ENCODE results near the gene TNFRSF19.

Gene TNFRSF19

GRCh38 chr13:23688336-23688735 is 118.1 kb downstream of the TNFRSF19 start:
- TF ChIP-seq, protein P1, sequence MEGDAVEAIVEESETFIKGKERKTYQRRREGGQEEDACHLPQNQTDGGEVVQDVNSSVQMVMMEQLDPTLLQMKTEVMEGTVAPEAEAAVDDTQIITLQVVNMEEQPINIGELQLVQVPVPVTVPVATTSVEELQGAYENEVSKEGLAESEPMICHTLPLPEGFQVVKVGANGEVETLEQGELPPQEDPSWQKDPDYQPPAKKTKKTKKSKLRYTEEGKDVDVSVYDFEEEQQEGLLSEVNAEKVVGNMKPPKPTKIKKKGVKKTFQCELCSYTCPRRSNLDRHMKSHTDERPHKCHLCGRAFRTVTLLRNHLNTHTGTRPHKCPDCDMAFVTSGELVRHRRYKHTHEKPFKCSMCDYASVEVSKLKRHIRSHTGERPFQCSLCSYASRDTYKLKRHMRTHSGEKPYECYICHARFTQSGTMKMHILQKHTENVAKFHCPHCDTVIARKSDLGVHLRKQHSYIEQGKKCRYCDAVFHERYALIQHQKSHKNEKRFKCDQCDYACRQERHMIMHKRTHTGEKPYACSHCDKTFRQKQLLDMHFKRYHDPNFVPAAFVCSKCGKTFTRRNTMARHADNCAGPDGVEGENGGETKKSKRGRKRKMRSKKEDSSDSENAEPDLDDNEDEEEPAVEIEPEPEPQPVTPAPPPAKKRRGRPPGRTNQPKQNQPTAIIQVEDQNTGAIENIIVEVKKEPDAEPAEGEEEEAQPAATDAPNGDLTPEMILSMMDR (conservative IDR thresholded peaks at IDR 0.05), result no peak
- no peak overlapping the region for H3K27ac ChIP-seq

- TF ChIP-seq, protein P1 (conservative IDR thresholded peaks at IDR 0.05), result no peak
- H3K27ac ChIP-seq, result no peak overlapping the region
These were observed 120.5 kb downstream of the TNFRSF19 start for GRCh38 chr13:23690668-23691067.

GRCh38 chr13:23692816-23693215 is 122.6 kb downstream of the TNFRSF19 start:
- H3K27ac ChIP-seq, result no peak overlapping the region
- TF ChIP-seq, protein P1 (conservative IDR thresholded peaks at IDR 0.05), result no peak

DNA sequence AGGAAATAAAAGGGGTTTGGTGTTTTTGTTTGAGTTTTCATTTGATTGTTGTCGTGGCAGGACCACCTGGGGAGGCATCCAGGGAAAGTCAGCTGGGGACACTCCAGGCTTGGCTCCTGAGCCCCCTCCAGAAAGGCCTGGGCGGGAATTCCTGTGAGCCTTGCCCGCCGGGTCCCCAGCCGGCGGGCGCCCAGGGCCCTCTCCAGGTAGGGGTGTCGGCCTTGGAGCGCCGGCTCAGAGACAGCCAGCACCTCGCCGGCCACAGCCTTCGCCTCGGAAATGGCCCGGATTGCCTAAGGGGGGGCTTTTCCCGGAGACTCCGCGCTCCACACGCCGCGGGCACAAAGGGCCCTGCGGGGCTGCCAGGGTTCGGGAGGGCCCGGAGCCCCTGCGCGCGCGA is 125.0 kb downstream of the TNFRSF19 start:
- TF ChIP-seq, protein P1 (conservative IDR thresholded peaks at IDR 0.05), result no peak
- no peak overlapping the region for H3K27ac ChIP-seq

DNA sequence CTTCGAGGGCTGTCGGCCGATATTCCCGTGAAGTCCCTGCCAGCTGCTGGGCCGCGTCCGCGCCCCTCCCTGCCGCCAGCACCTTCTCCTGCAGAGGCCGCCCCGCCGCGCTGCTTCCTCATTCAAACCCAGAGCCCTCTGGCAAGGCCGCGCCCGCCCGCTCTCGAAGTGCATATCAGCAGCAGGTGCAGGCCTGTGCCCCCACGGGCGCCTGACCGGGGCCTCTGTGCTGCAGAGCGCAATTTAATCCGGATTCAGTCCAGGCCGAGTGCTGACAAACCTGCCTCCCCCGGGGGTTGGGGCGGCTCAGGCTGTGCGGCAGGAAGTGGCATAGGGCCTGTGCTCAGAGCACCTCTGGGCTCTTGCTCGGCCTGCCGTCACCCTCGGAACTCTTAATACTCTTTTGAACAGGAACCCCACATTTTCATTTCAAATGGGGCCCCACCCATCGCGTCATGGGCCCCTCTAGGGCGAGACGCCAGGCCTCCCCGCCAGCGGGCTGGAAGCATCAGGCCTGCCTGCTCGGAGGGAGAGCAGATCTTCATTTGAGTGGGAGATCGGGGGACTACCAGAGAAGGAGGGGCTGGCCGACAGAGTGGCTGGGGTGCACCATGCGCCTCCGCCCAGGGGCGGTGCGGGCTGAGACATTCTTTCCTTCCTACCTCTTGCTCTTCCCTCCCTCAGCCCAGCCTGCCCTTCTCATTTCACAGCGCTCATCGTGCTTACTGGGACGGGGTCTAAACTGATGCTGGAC is 125.7 kb downstream of the TNFRSF19 start:
- H3K27ac ChIP-seq, result no peak overlapping the region
- TF ChIP-seq, protein P1 (conservative IDR thresholded peaks at IDR 0.05), result no peak

- TF ChIP-seq, protein P1 (conservative IDR thresholded peaks at IDR 0.05), result no peak
- H3K27ac ChIP-seq, result no peak overlapping the region
These were observed 126.4 kb downstream of the TNFRSF19 start for GRCh38 chr13:23696610-23697009.

DNA sequence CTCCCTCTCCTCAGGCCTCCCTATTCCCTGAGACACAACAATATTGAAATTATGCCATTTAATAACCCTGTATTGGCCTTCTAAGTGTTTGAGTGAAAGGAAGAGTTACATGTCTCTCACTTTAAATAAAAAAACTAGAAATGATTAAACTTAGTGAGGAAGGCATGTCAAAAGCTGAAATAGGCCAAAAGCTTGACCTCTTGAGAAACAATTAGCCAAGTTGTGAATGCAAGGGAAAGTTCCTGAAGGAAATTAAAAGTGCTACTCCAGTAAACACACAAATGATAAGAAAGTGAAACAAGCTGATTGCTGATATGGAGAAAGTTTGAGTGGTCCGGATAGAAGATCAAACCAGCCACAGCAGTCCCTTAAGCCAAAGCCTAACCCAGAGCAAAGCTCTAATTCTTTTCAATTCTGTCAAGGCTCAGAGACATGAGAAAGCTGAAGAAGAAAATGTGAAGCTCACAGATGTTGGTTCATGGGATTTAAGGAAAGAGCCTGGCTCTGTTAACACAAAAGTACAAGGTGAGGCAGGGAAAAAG is 127.6 kb downstream of the TNFRSF19 start:
- H3K27ac ChIP-seq, result no peak overlapping the region
- TF ChIP-seq, protein P1 (conservative IDR thresholded peaks at IDR 0.05), result no peak
